ENCODE results near the gene SLC38A11. TPM values are rescaled to one million over a fixed set of nuclear protein-coding genes. Genes with fewer than 3 reads are reported as not detected.
"Not testable (repeated sequence)": the region's sequence is repeated elsewhere in the genome, so short reads cannot be mapped to it uniquely, and the experiment has no call there.

SLC38A11 gene
- total RNA-seq, 1 experiment from 2014 or later: not detected

DNA sequence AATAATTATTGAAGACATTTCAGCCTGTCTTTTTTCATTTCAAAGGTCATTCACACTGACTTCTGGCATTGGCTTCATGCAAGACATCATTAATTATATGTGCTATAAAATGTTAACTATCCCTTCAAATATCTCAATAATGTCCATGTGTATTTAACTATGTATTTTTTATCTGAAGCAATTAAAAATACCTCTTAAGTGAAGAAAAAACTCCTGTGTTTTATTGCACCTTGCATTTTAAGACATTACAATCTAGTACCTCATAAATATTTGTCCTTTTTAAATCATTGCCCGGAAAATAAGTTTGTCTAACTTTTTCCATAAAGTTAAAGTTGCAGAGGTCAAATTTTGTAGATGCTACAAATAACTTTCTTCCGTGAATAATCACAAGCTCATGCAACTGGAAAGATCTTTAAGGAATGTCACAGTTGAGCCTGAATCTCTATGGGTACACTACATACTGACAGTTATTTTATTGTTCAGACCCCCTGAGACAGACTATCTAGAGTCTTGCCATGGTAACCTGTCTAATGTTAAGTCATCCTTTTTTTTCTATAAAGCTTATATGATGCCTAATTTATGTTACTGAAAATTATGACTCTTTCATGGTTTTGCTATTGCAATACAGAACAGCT lies 75.3 kb downstream of the SLC38A11 start:
- no peak for DNase-seq (ENCODE audit: low spot score)

DNA sequence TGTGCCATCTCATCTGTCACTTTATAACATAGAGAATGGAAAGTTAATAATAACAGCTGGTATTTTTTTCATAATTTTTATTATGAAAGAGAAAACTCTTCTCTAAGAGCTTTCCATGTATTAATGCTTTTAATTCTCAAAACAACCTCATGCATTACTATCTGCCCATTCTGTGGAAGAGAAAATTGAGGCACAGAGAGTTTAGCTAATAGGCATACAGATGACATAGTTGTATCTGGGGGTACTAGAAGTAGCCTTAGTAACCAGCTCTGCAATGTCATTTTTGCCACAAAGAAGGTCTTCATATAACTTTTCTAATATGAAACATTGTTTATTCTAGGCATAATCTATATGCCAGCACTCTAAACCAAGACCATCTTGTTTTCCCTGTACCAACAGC lies 77.4 kb downstream of the SLC38A11 start:
- DNase-seq (ENCODE audit: low spot score): no peak

DNA sequence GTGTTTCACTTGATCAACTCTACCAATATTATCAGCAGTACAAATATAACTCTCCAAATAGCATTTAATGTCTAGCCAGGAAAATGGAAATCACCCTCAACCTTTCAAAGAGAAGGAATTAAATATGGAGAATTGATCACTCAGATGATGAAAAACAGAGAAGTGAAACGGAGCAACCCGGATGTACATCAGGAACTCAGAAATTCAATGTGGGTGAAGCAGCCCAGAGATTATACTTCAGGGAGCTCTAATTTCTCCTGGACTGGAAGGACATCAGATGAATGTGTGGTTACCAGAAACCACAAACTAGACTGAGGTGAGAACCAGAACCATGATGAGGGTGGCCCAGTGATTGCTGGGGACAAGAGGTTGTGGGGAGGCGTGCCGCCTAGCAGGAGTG lies 78.2 kb downstream of the SLC38A11 start:
- DNase-seq (ENCODE audit: low spot score): no peak

DNA sequence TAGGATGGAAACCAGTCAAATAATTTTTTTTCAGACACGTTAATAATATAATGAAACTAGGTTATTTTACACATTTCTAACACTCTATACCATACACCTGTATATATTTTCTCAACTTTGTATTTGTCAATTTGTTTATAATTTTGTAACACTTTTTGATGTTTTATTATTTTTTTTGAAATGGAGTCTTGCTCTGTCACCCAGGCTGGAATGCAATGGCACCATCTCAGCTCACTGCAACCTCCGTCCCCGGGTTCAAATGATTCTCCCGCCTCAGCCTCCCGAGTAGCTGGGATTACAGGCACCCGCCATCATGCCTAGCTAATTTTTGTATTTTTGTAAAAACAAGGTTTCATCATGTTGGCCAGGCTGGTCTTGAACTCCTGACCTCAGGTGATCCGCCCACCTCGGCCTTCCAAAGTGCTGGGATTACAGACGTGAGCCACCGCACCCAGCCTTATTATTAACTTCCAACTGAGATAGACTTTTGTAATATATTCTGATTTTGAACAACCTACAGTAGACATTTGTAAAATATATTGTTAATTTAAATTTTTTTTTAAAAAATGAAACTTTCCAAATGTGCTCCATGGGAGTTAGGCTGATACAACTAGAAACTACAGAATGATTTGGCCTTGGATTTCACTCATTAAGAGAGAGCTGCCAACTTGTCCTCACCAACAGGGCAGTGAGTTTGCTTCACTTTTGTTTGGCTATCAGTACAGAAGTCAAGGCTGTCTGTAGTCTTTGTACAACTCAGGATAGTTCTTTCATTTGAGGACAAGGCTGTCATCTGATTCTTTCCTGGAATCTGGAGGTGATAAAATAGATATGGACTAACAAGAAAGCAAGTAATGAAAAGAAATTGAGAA lies 79.8 kb downstream of the SLC38A11 start:
- DNase-seq (ENCODE audit: low spot score): no peak

DNA sequence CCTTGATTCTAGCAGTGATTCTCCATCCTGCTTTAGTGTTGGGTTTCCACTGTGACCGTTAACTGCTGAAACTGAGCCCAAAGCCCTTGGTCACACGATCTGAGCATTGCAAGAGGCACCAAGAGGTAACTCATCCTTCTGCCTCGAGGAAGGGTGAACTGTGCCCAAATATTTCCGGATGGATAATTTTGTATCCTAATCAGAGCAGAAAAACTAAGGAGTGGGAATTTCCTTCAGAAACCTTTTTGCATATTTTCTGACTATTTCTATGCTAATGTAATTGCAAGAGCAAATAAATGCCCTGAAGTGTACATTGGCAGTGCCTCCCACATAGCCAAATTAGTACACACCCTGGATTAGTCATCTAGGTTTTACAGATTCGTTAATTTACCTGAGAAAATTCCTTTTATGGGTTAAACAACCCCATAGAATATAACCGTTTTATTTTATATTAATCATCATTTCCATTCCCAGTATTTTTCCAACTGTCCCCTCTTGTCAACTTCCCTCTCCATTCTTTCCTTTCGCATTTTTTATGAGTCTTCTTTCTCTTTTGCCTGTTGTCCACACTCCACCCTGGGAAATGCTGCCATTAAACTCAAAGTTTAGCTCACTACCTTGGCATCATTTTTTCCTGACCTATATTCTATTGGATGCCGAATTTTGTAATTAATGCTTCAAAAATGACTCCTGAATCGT lies 82.0 kb downstream of the SLC38A11 start:
- no peak for DNase-seq (ENCODE audit: low spot score)

DNA sequence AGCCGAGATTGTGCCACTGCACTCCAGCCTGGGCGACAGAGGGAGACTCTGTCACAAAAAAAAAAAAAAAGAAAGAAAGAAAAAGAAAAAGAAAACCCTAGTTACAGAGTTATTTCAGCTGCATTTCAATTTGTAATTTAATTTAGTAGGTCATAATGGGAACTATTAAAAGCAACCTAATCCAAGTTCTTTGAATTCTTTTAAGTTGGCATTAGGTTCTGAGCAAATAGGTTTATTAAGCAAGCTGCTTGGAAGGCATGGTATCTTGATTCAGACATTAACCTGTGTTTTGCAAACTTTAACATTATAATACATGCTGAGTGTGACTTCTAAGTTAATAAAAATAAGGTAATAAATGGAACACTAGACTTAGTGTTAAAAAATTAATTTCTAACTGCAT lies 83.9 kb downstream of the SLC38A11 start:
- DNase-seq (ENCODE audit: low spot score): no peak

DNA sequence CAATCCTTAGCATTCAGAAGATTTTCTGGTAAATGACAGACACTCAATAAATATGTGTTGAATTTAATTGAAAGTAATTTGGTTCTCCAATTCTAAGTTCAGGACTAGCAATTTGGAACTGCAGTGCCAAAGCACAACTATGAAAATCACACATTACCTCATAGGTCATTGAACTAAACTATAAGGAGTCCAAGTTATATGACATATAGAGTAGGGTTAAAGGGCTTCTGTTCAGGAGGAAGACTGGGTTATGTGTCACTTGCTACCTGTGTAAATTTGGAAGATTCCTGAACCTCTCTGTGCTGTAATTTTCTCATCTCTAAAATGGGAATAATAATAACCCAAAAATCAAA lies 85.9 kb downstream of the SLC38A11 start:
- DNase-seq (ENCODE audit: low spot score): no peak

DNA sequence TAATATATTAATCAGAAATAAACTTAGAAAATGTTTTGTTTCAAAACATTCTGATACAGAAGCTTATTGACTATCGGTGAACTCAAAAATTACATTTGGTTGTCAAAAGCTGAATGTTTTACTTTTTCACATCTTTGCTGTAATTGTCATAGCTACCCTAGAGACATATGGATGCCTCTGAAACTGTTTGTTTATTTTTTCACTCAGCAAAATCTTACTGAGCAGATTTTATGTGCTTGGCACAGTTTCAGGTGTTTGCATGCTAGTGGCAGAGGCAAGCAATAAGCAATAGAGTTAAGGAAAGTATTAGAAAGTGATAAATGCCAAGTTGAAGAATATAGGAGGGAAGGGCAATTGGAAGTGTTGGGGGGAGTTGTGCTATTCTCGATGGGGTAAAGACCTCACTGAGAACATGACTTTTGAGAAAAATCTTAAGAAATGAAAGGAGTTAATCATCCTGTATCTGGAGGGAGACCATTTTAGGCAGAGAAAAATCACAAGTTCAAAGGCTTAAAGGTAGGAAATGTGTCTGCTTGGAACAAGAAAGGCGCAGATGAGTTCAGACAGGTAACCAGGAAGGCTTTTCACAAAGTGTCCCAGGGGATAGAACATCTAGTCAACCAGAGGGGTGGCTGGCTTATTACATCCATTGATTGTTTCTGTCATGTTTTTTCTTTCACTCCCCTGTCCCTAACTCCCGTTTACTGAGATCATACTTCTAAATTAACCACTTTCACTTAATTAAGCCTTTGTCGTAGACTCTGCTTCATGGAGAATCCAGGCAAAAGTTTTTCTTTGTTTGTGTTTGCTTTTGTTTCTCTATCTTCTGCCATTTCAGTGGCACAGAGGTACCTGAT lies 86.5 kb downstream of the SLC38A11 start:
- DNase-seq (ENCODE audit: low spot score): peak; percentile 40

DNA sequence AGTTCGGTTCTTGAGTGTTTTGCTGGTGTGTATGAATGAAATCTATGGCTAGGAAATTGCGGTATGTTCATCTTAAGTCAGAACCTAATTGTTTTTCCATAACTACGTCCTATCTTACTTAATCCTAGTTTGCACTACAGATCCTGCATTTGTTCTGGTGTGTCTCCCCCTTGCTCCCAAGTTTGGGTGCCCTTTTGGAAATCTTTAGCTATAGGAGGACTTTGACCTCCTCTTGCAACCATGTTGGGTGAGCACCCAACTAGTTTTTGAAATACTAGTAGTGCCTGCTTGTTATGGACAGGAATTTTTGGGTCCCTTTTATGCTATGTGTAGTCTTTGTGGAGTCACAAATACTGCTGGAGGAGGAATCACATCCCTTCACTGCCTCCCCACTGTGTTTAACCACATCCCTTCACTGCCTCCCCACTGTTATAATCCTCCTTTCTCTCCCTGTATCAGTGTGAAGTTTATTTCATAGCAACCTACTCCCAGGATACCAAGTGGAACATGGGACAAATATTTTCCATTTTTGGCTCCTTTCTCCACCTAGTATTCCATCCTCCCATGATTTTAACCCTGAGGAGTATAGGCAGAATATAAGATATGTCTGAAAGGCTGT lies 87.4 kb downstream of the SLC38A11 start:
- no peak for DNase-seq (ENCODE audit: low spot score)

DNA sequence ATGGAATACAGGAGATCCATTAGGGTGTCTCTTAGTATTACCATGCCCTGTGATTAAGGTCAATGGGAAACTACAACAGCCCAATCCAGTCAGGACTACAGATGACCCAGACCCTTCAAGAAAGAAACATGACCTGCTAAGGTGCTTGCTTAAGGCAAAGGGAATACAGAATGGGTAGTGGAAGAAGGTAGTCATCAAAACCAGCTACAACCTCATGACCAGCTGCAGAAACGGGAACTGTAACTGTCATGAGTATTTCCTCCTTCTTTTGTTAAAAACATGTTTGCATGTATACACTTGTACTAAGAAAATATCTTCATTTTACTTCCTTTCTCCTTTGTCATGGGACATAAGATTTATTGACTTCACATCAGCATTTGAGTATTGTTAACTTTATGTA lies 88.9 kb downstream of the SLC38A11 start:
- DNase-seq (ENCODE audit: low spot score): not testable (repeated sequence)

DNA sequence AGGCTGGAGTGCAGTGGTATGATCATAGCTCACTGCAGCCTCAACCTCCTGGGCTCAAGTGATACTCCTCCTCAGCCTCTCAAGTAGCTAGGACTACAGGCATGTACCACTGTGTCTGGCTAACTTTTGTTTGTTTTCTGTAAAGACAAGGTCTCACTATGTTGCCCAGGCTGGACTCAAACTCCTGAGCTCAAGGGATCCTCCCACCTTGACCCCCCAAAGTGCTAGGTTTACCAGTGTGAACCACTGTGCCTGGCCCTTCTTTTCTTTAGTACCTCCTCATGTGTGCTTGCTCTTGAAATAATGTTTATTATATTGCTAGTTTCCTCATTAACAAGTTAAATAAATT lies 94.7 kb downstream of the SLC38A11 start:
- DNase-seq (ENCODE audit: low spot score): no peak

DNA sequence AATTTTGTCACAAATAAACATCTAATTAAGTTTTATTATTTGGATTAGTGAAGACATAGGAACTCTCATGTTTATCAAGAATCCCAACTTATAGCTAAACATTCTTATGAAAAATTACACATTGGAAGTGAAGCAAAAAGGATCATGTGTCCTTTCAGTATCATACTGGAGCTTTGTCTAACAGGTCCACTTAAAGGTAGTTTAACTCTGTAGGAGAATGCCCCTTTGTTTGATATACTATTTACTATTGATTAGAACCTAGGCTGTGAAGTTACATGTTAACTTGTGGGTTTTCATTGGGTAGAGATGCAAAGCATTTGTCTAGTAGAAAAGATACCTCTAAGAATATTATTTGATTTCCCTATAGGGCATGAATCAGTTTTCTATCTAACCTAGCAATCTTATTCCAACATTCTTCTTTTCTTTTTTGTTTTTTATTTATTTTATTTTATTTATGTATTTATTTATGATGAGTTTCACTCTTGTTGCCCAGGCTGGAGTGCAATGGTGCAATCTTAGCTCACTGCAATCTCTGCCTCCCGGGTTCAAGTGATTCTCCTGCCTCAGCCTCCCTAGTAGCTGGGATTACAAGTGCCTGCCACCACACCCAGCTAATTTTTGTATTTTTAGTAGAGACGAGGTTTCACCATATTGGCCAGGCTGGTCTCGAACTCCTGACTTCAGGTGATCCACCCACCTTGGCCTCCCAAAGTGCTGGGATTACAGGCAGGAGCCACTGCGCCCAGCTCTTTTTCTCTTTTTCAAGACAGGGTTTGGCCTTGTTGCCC lies 95.2 kb downstream of the SLC38A11 start:
- DNase-seq (ENCODE audit: low spot score): not testable (repeated sequence)

DNA sequence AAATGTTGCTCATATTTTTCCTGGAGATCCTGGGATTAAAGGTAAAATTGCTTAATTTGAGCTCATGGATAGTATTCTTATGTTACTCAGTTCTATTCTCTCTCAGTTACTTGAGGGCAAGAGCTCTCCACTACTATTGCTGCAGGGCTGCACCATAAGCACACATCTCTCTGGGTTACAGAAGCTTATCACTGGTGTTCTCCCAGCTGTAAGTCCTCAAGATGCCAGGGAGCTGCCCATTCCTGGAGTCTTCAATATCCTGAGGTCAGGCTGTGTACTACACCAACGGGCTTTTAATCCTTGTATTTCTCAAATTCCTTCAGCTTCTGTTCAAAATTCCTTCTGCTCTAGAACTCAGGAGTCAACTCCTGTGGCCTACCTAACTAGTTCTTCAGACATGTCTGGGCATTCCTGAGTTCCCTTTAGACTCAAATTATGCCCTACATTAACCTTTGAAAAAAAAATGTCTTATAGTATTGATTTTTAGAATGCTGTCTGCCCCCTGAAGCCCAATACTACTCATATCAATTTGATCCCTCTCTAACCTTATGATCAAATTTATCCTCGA lies 96.0 kb downstream of the SLC38A11 start:
- no peak for DNase-seq (ENCODE audit: low spot score)

DNA sequence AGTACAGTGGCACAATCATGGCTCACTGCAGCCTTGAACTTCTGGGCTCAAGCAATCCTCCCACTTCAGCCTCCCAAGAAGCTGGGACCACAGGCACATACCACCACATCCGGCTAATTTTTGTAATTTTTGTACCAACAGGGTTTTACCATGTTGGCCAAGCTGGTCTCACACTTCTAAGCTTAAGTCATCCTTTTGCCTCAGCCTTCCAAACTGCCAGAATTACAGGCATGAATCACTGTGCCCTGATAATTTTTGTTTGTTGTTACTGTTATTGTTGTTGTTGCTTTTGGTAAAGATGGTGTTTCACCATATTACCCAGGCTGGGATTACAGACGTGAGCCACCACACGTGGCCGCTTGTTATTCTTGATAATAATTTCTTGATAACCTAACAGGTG lies 103.2 kb downstream of the SLC38A11 start:
- no peak for DNase-seq (ENCODE audit: low spot score)

DNA sequence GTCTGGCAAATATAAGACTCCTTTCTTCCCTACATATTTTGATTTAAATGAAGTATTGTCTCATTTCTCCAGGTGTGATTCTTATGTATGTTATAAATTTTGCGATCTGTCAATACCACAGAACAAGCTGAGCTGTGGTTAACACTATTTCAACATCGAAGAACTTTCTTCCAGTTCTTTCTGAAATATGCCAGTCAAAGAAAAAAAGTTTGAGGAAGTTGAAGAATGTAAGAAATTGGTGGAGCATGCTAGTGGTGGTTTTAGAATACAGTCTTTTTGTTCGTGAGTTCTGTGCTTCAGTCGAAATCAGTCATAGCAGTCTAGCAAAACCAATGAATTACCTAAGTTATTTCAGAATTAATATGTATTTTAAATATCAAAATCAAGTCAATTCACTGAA lies 105.1 kb downstream of the SLC38A11 start:
- DNase-seq (ENCODE audit: low spot score): no peak

DNA sequence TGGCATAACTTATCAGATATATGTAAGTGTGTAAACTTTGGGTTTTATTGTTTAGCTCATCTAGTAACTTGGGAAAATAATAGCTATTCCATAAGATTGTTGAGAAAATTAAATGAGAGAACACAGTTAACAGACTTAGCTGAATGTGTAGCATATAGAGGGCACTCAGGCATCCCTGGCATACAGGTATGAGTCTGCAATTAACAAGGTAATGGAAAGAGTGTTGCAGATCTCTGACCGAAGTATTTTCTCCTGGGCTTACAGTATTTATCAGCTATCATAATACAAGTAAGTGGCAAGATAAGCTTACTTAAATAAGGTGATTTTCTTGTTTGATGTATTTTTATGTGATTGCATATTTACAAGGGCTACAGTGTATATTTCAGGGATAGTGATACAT lies 105.8 kb downstream of the SLC38A11 start:
- no peak for DNase-seq (ENCODE audit: low spot score)

DNA sequence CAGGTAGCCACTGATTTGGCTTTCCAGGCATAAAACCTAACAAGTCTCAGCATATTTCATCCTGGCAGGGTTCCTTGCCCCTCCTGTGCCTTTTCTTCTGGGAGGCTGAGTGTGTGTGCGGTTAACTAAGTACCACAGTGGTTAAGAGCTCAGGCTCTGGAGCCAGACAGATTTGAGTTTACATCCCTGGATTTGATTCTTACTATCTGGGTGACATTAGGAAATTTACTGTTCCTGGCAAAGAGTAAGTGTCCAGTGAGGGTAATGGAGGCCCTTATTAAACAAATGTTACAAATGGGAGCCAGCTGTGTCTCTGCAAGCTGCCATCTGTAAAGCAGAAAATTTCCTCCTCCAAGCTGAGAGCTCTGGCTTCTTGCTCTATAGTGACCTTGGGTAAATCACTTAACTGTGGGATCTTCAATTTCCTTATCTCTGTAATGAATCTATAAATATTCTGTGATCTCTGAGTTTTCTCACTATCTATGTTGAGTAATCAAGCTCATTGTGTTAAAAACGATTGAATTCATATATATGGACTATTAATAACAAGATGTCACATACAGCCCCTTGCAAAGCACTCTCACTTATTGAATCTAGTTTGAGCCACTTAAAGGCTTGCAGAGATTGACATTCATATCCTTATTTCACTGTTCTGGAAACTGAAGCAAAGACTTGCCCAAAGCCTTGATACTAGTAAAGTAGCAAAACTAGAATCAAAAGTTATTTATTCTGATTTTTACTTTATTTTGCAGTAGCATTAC lies 107.2 kb downstream of the SLC38A11 start:
- DNase-seq (ENCODE audit: low spot score): peak; percentile 77

DNA sequence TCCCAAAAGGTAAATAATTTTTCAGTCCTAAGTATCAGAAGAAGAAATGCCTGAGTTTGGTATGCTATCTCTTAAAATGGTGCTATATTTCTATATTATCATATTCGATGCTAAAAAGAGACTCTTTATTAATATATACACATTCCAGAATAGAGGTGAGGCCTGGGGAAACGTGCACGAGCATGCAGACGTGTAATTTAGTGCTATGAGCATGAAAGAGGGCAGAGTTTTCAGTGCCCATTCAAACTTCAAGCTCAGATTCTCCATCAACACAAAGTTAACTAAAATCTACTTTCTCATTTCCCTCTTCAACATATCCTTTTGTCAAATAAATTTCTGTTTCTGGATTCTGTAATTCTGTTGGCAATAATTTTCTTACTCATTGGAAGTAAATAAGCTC lies 108.0 kb downstream of the SLC38A11 start:
- no peak for DNase-seq (ENCODE audit: low spot score)

DNA sequence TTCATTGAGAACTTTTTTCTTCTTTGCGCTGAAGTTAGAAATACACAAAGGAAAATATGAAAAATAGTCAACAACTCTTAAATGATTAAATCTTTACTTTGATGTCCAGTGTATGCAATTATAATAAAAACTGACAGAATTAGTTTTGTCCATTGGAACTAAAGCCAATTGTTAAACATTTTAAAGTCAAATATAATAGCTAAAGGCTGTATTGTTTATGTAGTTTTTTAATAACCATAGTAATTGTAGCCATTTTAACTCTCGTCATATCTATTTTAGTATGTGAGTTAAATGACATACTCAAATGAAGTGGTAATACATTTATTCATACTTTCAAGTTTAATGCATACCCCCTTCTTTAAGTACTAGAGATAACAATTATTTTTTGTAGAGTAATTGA lies 109.0 kb downstream of the SLC38A11 start:
- no peak for DNase-seq (ENCODE audit: low spot score)
